NCI-H226 (cell line): ENCODE data around the gene FRMPD4.

ENCODE experiments used
- DNase-seq: peaks from one replicate; pipeline ENCODE4 v3.0.0-alpha.2; 2015

Gene FRMPD4

DNA sequence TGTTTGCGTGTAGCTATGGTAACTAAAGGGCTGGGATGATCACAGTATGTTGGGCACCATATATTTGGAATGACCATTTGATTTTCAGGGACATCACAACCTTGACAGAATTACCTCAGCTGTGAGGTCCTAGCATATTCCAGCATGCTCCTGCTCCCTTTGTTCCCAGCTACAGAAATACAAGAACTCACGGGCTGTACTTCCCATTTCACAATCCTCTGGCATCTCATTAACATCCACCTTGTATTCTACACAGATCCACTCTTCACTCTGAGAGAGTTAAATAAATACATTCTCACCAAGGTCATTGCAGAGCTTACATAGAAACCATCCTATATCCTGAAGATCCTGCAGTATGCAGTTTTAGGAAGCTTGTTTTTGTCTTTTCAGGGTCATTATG is 169.7 kb downstream of the FRMPD4 start:
- no peak for DNase-seq

DNA sequence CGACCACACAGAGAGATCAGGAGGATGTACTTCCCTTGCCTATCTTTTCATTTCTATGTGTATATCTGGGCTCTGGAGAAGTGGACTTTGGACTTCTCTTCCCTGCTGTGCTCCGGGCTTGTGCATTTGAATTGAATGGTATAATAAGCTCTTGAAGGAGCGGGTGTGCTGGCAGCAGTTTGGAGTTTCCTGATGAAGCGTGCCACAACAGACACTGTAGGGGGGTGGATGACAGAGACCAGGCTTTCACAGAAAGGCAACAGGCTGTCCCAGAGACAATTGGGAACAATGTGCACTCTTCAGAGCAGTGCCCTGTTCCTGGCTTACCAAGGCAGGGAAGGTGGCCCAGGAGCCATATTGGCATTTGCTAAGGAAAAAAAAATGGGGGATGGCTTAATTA is 170.1 kb downstream of the FRMPD4 start:
- DNase-seq: no peak

DNA sequence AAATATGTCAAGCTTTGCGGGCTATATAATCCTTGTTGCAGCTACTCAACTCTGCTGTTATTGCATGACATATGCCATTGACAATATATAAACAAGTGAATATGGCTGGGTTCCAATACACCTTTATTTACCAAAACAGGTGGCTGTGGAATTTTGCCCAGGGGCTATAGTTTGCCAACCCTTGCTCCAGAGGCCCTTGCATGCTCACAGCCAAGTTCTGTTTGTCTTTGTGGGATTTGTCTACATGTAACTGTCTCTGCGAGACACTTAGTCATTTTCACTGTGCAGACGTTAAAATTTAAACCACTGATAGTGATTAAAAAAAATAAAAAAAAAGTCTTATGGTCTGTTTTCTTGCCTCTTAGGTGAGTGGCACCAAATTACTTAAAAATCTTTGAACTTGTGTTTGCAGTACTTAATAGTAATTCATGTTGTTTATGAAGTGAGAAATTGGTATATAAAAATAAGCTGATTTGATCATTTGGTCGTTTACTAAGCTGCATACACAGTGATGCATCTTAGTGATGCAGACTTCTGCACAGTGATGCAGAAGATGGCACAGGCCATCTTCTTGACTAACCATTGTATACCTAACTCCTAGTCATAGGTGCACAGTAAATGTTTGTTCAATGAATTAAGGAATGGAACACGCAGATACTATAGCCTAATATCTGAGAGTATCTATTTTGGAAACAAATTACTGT is 170.9 kb downstream of the FRMPD4 start:
- DNase-seq: no peak

DNA sequence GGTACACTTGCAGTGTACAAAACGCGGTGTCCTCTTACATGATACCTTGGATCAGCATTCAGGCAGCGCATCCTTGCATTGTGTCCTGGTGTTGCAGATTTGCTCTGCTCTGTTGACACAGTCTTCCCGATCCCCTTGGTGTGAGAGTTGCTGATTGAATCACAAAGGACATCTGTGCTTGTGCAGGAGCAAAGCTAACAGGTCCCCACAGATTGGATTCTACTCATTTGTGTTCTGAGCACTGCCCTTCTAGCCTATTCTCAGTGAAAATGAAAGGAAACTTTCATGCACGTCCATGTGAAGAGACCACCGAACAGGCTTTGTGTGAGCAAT is 171.4 kb downstream of the FRMPD4 start:
- DNase-seq: no peak

DNA sequence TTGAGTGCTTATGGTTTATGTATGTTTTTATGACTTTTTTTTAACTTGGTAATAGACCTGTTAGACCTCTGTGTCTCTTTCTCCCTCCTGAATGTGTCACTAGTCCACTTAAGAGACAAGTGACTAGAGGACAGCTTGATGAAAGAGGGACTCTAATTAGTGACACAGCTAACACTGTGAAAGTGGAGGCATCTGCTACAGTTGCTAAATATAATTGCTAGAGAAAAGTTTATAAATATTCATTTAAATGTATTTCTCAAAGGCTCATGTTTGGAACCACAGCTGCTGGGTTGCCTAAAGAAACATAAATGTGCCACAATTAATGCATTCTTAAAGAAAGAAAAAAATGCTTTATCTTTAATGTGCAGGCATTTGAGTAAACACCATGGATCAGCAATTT is 176.4 kb downstream of the FRMPD4 start:
- no peak for DNase-seq

DNA sequence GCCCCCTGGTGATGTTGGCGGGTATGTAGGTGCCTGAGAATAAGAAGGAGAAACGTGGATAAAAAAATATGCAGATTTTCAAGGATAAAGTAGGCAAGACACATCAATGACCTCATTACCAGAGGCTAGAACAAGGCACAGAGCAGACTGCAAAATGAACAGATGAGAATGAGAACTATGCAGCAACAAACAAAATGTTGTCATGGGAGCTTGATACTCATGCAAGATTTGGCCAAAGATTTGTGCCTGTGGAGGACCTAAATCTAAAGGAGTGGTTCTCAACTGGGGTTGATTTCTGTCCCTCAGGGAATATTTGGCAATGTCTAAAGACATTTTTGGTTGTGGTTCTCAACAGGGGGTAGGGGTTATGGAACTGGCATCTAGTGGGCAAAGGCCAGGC is 177.3 kb downstream of the FRMPD4 start:
- no peak for DNase-seq

DNA sequence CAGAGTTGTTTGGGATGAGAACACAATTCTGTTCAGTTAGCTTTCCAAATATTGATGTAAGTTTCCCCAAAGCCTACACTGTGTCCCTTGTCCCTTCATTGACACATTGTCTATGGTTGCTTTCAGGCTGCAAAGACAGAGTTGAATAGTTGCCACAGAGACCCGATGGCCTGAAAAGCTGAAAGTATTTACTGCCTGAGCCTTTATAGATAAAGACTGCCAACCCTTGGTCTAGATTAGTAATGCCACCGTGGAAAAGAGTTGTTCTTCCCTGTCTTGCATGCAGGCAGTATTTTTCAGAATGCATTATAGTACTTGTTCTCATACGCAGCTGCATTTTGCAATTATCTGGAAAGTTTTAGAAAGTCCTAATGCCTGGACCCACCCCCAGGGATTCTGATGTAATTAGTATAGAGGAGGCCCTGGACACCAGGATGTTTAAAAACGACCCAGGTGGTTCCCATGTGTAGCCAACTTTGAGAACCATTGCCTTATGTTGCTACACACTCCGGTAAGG is 180.8 kb downstream of the FRMPD4 start:
- no peak for DNase-seq

DNA sequence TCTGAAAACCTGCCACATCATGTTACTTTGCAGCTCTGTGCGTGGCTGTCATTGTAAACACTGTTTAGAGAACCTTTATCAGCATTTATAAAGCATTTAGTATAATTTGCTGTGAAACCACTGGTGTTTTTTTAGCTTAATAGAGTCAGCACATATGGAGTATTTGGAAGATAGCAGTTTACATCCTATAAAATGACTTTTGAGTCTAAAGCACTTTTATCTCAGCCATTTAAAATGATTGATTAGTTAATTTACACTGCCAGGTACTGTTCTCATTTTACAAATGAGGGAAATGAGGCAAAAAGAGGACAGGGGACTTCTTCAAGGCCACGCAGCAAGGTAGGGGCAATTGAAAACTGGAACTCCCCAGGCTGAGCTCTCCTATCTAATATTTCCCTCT is 181.7 kb downstream of the FRMPD4 start:
- DNase-seq: no peak

DNA sequence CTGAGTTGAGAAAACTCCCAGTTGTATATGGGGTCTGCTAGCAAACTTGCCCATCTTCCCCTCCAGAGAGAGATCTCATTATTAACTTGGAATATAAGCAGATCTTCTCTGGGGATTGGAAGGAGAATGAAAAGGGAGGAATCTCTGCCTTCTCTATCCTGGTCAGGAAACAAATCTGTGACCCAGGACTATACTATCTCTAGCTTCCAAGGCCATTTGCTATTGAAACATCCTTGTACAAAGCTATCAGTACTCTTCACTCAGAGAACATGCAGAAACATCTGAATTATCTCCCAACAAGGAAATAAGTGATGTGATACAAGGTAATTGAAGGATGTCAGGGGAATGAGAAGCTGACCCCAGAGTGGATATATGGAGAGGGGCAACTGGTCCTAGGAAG is 183.8 kb downstream of the FRMPD4 start:
- DNase-seq: no peak

DNA sequence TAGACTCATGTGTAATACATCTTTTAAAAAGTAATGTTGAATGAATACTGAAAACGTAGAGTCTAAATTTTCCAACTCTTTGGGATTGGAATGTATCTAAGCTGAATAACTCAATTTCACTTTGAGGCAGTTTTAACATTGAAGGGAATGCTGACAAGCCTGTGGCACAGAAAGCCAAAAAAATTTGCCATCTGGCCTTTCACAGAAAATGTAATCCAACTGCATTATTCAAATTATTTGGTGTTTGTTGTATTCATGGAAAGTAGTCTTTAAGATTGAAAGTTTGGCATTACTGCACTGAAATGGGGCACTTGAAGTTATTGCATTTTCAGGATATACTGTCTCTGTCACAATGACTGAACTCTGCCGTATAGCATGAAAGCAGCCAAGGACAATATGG is 186.9 kb downstream of the FRMPD4 start:
- no peak for DNase-seq

DNA sequence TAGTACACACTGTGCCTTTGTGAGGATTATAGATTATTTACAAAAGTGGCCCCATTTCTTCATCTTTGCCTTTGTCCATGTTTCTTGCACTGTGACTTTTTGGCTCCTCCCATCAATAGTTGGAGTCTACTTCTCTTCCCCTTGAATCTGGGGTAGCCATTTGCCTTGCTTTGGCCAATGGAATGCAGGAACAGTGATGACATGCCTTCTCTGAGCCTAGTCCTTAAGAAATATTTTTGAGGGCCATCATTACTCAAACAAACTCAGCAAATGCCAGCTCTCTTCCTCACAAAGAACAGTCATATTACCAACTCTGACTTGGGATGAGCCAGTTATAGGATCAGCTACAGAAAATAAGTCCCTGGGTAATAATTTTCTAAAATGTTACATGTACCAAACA is 189.6 kb downstream of the FRMPD4 start:
- no peak for DNase-seq

DNA sequence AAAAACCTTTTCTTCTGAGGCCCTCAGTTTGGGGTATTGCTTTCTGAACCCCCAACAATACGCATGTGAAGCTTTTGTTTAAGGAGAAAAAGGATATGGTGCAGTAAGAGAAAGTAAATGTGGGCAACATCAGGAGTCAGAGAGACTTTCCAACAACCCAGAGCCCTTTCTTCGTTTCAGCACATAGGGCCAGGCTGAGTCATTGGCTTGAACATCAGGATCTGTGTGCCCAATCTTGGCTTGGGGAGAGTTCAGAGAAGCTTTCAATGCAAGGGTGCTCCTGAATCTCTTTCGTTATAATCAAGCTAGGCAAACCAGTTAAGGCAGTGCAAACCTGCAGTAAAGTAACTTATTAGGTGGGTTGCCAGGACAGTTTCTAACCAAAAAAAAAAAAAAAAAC is 191.2 kb downstream of the FRMPD4 start:
- DNase-seq: no peak

DNA sequence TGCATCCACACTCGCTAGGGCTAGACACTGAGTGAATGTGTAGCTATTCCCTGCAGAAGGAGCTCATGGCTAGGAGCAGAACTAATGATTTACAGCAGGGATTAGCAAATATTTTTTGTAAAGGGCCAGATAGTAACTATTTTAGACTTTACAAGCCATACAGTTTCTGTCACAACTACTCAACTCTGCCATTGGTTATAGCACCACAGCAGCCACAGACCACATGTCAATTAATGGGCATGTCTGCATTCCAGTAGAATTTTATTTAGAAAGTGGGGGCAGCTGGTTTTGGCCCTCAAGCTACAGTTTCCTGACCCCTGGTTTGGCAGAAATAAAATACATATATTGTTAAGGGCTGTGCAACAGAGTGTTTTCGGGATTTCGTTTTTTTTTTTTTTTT is 192.6 kb downstream of the FRMPD4 start:
- DNase-seq: no peak

DNA sequence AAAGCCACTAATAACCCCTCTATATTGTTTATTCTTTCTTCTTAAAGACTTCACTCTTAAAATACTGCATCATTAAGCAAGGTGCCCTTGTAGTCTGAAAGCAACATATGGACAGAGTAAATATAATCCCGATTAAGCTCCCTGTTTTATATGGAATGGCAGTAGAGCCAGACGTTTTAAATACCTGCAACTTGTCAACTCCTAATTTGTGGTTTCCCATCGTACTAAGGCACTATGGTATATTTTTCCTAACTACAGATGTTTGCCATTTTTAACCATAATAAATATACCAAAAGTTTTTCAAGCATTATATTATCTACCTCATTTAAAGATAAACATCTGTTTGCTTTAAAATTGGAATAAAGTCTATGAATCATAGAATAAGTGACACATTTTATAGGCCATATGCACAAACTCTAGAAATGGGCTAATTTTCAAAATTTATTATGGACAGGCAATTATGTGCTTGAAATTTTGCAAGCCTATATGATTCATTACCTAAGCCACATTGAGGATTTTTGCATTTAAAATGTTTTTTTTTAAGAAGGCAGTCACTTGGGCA is 194.6 kb downstream of the FRMPD4 start:
- no peak for DNase-seq

DNA sequence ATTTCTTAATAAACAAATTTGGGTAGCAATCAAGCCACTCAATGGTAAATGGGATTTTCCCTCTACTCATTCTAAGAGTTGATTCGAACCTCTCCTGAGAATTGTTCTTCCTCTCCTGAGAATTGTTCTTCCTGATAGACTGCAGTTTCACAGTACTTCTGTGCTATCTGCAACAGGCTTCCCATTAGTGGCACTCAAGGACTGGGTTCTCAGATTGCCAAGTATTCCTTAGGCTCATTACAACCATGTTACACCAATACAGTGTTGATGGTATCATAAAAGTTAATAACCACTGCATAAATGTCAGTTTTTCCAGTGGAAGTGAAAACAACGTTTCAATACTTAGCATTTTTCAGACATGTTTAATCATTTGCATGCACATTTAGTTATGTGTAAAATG is 201.6 kb downstream of the FRMPD4 start:
- DNase-seq: no peak

DNA sequence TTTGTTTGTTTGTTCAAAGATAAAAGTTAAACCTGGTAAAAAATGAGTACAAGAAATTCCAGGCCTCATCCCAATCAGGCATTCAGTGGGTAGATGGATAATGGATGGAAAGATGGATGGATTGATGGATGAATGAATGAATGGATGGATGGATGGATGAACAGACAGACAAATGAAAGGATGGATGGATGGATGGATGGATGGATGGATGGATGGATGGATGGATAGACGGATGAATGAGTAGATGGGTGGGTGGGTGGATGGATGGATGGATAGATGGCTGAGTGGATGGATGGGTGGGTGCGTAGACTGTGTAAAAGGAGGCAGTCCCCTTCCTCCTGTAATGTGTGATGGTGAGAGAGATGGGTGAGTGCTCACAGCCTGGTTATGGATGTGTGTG is 206.7 kb downstream of the FRMPD4 start:
- no peak for DNase-seq

DNA sequence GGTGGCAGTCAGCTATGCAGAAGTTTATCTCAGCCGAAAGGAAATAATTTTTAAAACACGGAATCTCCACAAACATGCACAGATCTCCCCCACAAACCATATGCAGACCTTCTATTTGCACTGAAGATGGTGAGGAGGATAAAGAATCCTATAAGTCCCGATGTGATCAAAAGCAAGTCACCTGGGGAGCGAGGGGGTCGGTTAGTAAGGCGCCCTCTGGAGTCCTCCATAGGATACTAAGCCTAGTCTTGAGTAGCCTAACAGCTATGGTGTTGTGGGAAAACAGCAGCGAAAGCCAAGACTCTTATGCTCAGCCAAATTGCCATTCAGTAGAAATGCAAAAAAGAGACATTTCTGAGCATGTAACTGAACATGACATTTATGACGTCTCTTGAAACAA is 210.9 kb downstream of the FRMPD4 start:
- DNase-seq: no peak

DNA sequence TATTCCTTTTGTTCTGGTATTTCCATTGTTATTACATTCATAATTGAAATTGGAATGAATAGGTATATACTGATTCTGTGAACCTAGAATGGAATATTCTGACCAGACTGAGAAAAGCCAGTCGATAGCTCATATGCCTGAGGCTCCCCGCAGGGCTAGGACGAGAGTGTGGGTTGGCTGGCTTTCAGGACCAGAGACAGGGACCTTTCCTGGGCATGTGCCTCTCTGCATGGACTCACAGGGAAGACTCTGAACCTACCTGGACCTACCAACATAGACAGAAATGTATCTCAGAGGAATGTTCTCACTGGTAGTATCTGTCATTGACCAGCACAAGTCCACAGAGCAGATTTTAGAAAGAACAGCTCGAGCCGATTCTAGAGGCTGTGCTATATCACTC is 214.6 kb downstream of the FRMPD4 start:
- no peak for DNase-seq

DNA sequence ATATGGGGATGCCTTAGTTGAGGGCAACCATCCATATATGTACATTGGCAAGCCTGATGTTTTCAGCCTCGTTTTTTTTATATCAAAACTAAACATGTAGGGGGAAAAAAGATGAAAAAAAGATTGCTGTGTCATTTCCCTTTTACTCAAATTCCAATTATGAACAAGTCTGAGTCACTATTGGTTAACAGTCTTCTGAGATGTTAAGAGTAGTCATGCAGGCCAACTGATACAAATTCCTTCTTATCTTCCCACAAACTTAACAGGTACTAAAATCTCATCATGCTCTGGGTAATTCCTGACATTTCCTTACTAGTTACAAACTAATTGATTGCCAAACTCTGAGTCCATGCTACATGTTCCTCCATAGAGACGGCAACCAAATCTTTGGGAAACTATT is 222.1 kb downstream of the FRMPD4 start:
- peak; percentile 73 for DNase-seq

DNA sequence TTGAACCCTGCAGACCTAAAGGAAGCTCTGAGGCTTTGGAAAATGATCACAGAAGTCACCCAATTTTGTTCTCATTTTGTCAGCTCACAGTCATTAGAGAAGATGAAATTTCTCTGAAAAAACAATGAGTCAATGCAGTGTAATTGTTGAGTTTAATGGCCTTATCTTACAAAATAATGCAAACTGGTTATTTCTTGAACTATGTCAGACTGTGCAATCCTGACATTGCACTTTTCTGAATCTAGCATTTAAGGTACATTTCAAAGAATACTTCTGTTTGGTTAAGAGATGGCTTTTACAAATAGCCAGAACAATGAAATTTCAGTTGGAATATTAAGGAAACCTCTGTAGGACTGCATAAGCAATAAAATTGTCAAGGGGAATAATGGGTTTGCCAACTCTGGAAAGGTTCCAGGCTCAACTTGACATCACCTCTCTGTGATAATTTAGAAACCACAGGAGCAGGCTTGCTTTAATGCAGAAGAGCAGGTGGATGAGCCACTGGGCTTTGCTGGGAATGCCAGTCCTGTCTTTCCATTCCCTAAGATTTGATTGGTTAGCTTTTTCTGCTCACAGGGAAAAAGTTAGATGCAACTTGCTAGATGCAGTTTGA is 222.8 kb downstream of the FRMPD4 start:
- DNase-seq: peak; percentile 31

DNA sequence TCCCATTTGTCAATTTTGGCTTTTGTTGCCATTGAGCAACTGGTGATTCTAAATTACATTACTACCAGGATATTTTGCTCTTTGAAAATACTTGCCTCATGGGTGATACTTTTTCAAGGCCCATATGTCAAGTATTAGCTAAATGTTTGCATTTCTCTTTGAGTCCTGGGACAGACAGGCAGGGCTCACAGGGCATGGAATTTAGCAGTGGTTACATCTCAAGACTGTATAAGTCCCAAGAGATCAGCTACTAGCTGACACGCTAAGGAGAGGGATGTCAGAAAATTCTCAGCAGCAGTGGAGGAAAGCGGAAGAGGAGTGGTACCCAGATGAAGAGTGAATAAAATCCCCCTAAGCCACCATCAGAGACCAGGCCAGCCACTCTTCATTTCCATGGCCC is 224.9 kb downstream of the FRMPD4 start:
- DNase-seq: no peak

DNA sequence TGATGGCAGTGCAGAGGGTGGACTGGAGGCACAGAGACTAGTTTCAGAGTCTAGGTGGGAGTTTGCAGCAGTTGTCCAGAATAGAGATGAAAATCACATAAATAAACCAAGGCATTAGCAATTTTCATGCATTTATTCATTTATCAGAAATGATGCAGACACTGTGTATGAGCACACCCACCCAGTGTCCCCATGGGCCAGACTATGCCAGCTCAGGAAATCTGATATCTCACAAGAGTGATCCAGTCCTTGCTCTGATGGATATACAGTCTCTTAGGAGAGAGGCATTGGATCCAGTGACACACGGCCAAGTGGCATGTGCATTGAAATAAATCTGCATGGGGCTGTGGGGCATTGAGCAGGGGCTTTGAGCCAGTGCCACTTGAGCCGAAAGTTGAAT is 228.2 kb downstream of the FRMPD4 start:
- no peak for DNase-seq

DNA sequence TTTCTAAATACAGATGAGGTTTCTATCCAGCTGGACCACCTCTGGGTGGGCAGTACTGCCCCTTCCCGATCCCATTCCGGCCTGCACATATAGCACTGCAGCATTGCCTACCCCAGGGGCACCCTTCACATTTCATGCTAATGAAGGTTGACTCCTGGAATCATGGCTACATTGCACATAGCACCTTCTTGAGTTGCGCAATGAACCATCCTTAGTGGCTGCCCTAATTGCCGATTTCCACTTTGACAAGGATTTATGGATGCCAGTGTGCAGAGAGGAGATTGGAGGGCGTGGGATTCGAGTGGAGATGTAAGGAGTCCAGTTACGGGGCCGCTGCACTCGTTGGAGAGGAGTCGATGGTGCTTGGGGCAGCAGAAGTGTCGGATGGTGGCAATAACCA is 229.0 kb downstream of the FRMPD4 start:
- DNase-seq: no peak

DNA sequence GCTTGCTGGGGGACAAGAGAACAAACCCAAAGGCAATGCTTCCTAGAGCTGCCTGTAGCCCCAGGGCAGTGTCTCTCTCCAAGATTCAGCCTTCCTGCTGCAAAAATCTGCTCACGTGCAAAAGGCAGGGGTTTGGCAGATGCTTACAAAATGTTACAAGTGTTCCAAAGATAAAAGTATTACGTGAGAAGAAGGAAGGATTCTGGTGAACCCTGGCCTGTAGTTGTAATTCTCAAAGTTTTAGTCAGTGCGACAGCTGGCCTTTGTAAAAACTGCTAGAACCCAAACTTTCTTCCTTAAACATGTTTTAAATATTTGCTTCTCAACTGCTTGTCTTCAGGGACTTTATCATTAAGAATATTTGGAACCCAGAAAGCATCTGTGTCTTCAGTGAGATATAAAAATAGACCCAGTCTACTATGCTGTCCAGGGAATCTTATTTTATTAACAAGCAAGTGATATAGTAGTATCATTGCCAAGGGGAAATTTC is 232.3 kb downstream of the FRMPD4 start:
- peak; percentile 60 for DNase-seq

DNA sequence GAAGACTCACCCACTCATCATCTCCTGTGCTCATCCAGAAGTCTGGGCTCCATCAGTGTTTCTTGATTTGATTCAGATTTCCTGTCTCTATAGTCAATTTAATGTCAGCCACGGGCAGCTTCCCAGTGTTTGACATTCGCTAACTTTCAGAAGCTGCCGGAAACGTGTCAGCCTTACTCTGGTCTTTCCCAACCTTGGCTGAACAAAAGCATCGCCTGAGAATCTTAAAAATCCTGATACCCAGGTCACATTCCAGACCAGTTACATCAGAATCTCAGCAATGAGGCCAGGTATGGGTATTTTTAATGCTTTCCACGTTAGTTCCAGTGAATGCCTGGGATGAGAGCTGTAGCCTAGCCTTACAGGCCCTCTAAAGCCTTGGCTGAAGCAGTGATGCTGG is 233.8 kb downstream of the FRMPD4 start:
- peak; percentile 87 for DNase-seq
